Mucosa of descending colon (tissue), 3 donors: Measurements from ENCODE around the gene TFR2. TPM values are rescaled to one million over a fixed set of nuclear protein-coding genes. Genes with fewer than 3 reads are reported as not detected.

Experiments used
- ATAC-seq: fragments of 200-7000 bp; cut with Tn5 transposase; one replicate; pipeline ENCODE4 v1.9.1; 2020; ENCODE audit warnings: mild to moderate bottlenecking, moderate library complexity
- DNase-seq, 3 donors: peaks; one replicate each; pipeline ENCODE4 v3.0.0-alpha.2; 2020
- H3K36me3 ChIP-seq: fragments of 200-600 bp; one replicate; pipeline ENCODE4 v1.8.0; 2021; ENCODE audit warnings: low read depth, mild to moderate bottlenecking
- H3K4me1 ChIP-seq: fragments of 200-600 bp; one replicate; pipeline ENCODE4 v1.8.0; 2021; ENCODE audit warnings: low read depth, mild to moderate bottlenecking
- H3K4me3 ChIP-seq: fragments of 200-600 bp; one replicate; pipeline ENCODE4 v1.8.0; 2021; ENCODE audit warnings: mild to moderate bottlenecking
- H3K9me3 ChIP-seq: fragments of 200-600 bp; one replicate; pipeline ENCODE4 v1.8.0; 2021; ENCODE audit warnings: mild to moderate bottlenecking
- CTCF ChIP-seq: fragments of 200-600 bp; IDR thresholded peaks from one replicate; pipeline ENCODE4 v1.8.0; 2022; ENCODE audit warnings: antibody characterized with exemption, mild to moderate bottlenecking
- intact Hi-C, 2 donors: fragments of 100-400 bp; cut with DNase I in 1 of 2; cut with micrococcal nuclease in 1 of 2; formaldehyde crosslinking; loops; one replicate each; pipeline versions ENCODE4 v1.11.0 to v1.11.1; 2022; cut with DNase I, micrococcal nuclease
- total RNA-seq, 3 donors: library from RNA; stranded (reverse); fragmentation: NEBNext Ultra II Directional in 2 of 3; extraction: Animal tissue kit (Norgen Biotek cat#: 25700) in 2 of 3; gene quantifications; one replicate each; pipeline versions ENCODE4 v1.2.1 to v1.2.4, GENCODE V29; 2021 to 2023
- donor health status: DM: no; HTN: no; CAD: no; lungs with moderate emphysema.
- donor health status: DM: no; HTN: no; CAD: no.
- donor health status: DM: no; HTN: yes; CAD: no.

TFR2 gene
- total RNA-seq, 3 donors from 2014 or later: 0.57 to 1.2 (median 1.1) TPM

GRCh38 chr7:100626055-100626454, 15.3 kb downstream of the TFR2 start:
- DNase-seq (no peak), ATAC-seq (no peak)
- Histone ChIP-seq H3K9me3 (no peaks in the 10 kb centered on the region), H3K4me3 (no peak overlapping the region), H3K4me1 (peaks cover 4% of the 10 kb centered on the region), H3K36me3 (no peaks in the 10 kb centered on the region)
- no peak for TF ChIP-seq CTCF
- intact Hi-C loops: no loop called here

- DNase-seq (no peak), ATAC-seq (no peak)
- H3K36me3 ChIP-seq: no peaks in the 10 kb centered on the region
- H3K4me3 ChIP-seq: no peak overlapping the region
- no peak for TF ChIP-seq CTCF
- no peaks in the 10 kb centered on the region for H3K9me3 ChIP-seq
- intact Hi-C loops: no loop called here
- H3K4me1 ChIP-seq: peaks cover 4% of the 10 kb centered on the region
These were observed 17.2 kb downstream of the TFR2 start for GRCh38 chr7:100623951-100624824.

- TF ChIP-seq CTCF: no peak
- no peak for ATAC-seq
These were observed 19.8 kb downstream of the TFR2 start for GRCh38 chr7:100621554-100621953.

GRCh38 chr7:100620804-100621203, 20.5 kb downstream of the TFR2 start:
- TF ChIP-seq CTCF: no peak
- Histone ChIP-seq H3K4me3 (no peak overlapping the region), H3K36me3 (no peaks in the 10 kb centered on the region), H3K9me3 (no peaks in the 10 kb centered on the region), H3K4me1 (no peaks in the 10 kb centered on the region)
- ATAC-seq: no peak
- intact Hi-C loops: no loop called here
- no peak for DNase-seq

More at GRCh38 chr7:100621554-100621953, 19.8 kb downstream of the TFR2 start:
- no peaks in the 10 kb centered on the region for H3K4me1 ChIP-seq
- no peak overlapping the region for H3K4me3 ChIP-seq
- no peaks in the 10 kb centered on the region for H3K9me3 ChIP-seq
- DNase-seq: no peak
- intact Hi-C loops: no loop called here
- no peaks in the 10 kb centered on the region for H3K36me3 ChIP-seq

GRCh38 chr7:100620239-100620638, 21.1 kb downstream of the TFR2 start:
- intact Hi-C loops: no loop called here
- Histone ChIP-seq H3K4me1 (no peaks in the 10 kb centered on the region), H3K4me3 (no peak overlapping the region), H3K36me3 (no peaks in the 10 kb centered on the region), H3K9me3 (no peaks in the 10 kb centered on the region)
- no peak for DNase-seq
- TF ChIP-seq CTCF: no peak
- ATAC-seq: no peak
